GM23248 (cell line): ENCODE results near the gene ZNF132. TPM values are rescaled to one million over a fixed set of nuclear protein-coding genes. Genes with fewer than 3 reads are reported as not detected.

Source experiments
- DNase-seq: peaks from one replicate; pipeline ENCODE4 v3.0.0-alpha.2; 2015
- H2AFZ ChIP-seq: fragments of 200-600 bp; sonication (generic); 2 replicates; pipeline ENCODE4 v1.6.1; 2016; ENCODE audit warnings: antibody characterized with exemption
- H3F3A ChIP-seq: fragments of 200-600 bp; sonication (generic); 2 replicates; pipeline ENCODE4 v1.6.1; 2016; ENCODE audit warnings: mild to moderate bottlenecking, antibody characterized with exemption, mixed run types; ENCODE audit not compliant: insufficient read depth
- H3K27ac ChIP-seq: fragments of 200-600 bp; sonication (generic); 2 replicates; pipeline ENCODE4 v1.5.1; 2016; ENCODE audit warnings: mild to moderate bottlenecking
- H3K27me3 ChIP-seq: fragments of 200-600 bp; sonication (generic); replicated peaks from 2 replicates; pipeline ENCODE4 v1.6.1; 2016; ENCODE audit warnings: mild to moderate bottlenecking; ENCODE audit not compliant: insufficient read depth
- H3K36me3 ChIP-seq: fragments of 200-600 bp; sonication (generic); 2 replicates; pipeline ENCODE4 v1.6.1; 2016; ENCODE audit warnings: low read depth, mild to moderate bottlenecking
- H3K4me1 ChIP-seq: fragments of 200-600 bp; sonication (generic); 2 replicates; pipeline ENCODE4 v1.6.1; 2016; ENCODE audit warnings: mild to moderate bottlenecking; ENCODE audit not compliant: insufficient read depth
- H3K4me2 ChIP-seq: fragments of 200-600 bp; sonication (generic); one replicate; pipeline ENCODE4 v1.6.1; 2016; ENCODE audit warnings: mild to moderate bottlenecking; ENCODE audit not compliant: unreplicated experiment
- H3K4me3 ChIP-seq: fragments of 200-600 bp; sonication (generic); 2 replicates; pipeline ENCODE4 v1.5.1; 2016; ENCODE audit warnings: mild to moderate bottlenecking
- H3K79me2 ChIP-seq: fragments of 200-600 bp; sonication (generic); 2 replicates; pipeline ENCODE4 v1.6.1; 2016; ENCODE audit warnings: mild to moderate bottlenecking; ENCODE audit not compliant: insufficient read depth
- H3K9ac ChIP-seq: fragments of 200-600 bp; sonication (generic); 2 replicates; pipeline ENCODE4 v1.6.1; 2016; ENCODE audit warnings: mild to moderate bottlenecking
- H3K9me2 ChIP-seq: fragments of 200-600 bp; sonication (generic); 2 replicates; pipeline ENCODE4 v1.6.1; 2016; ENCODE audit warnings: mixed run types, mild to moderate bottlenecking, moderate library complexity; ENCODE audit not compliant: insufficient read depth
- H3K9me3 ChIP-seq: fragments of 200-600 bp; sonication (generic); one replicate; pipeline ENCODE4 v1.6.1; 2017; ENCODE audit warnings: low read depth
- H4K20me1 ChIP-seq: fragments of 200-600 bp; sonication (generic); 2 replicates; pipeline ENCODE4 v1.6.0; 2016; ENCODE audit not compliant: insufficient read depth
- EZH2 ChIP-seq: fragments of 200-600 bp; sonication (generic); IDR thresholded peaks from 2 replicates; pipeline ENCODE4 v1.6.1; 2018; ENCODE audit warnings: antibody characterized with exemption, mild to moderate bottlenecking; ENCODE audit not compliant: insufficient read depth, poor library complexity, severe bottlenecking
- EZH2phosphoT487 ChIP-seq: fragments of 200-600 bp; sonication (generic); IDR thresholded peaks from 2 replicates; pipeline ENCODE4 v1.6.1; 2018; ENCODE audit warnings: antibody characterized with exemption, moderate library complexity, mild to moderate bottlenecking, low read depth; ENCODE audit not compliant: insufficient read depth
- WGBS, 2 experiments: methylation state at CpG; one replicate each; pipeline ENCODE4 v1.1.6; 2015 to 2017; ENCODE audit warnings: low lambda C conversion rate in 2 of 2, low coverage in 1 of 2; ENCODE audit errors: missing lambda C conversion rate in 2 of 2; 5-methylcytosine and 5-hydroxymethylcytosine counted together
- in situ Hi-C: fragments of 300-500 bp; cut with MboI; formaldehyde crosslinking; loops from 2 replicates; pipeline ENCODE4 v1.15.0; 2020
- polyA plus RNA-seq: library from polyadenylated mRNA; unstranded; fragments of >200 nt; fragmentation: Nextera tagmentation; extraction: Ambion mirVana; gene quantifications from 2 replicates; pipeline ENCODE4 v1.2.1, GENCODE V29; 2016
- total RNA-seq: library from RNA; depleted of rRNA; stranded (reverse); fragments of >200 nt; shearing (Covaris generic); gene quantifications from 2 replicates; pipeline ENCODE4 v1.2.3, GENCODE V29; 2014

Gene ZNF132
- total and polyA plus RNA-seq, 2 experiments from 2014 or later: 4.5 to 6.1 TPM

DNA sequence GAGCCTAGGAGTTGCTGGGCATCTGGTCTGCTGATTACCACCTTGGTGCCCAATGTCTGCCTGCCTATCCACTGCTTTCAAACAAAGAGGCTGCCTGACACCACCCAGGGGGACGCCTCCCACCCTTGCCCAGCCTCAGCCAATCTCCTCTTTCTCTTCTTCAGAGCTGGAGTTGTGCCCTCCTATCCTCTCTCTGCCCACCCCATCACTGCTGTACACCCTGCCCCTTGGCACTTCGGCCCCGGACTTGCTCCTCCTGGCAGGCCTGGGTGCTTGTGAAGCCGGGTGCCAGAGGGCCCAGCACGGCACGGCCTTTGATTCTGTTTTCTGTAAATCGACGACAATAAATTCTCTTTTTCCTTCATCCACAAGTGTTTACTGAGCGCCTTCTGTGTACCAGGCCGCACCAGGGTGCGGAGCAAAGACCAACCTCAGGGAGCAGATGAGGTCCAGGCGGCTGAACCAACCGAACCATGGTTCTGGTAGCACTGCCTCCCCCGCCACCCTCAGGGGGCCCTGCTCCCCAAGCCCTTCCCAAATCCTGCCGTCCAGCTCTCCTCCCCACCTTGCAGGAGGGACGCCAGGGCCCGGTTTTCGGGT lies 39.5 kb downstream of the ZNF132 start:
- Histone ChIP-seq H3F3A (0 out of 2 replicates have a peak, but pooled peaks cover 5% of the 10 kb centered on the region), H3K27me3 (no peaks in the 10 kb centered on the region), H3K4me3 (peak overlapping the region; percentile 75), H3K9me2 (no peaks in the 10 kb centered on the region), H4K20me1 (no peaks in the 10 kb centered on the region), H3K79me2 (no peaks in the 10 kb centered on the region), H3K9me3 (no peaks in the 10 kb centered on the region), H3K4me1 (peaks cover 6% of the 10 kb centered on the region), H3K27ac (no peak overlapping the region), H2AFZ (peak overlapping the region; percentile 90), H3K4me2 (peak overlapping the region; percentile 86), H3K36me3 (no peaks in the 10 kb centered on the region), H3K9ac (peak overlapping the region; percentile 72)
- no peak for TF ChIP-seq EZH2
- no peak for TF ChIP-seq EZH2phosphoT487
- in situ Hi-C loops: no loop called here
- DNase-seq: peak; percentile 36
- 26 to 28% methylated on average over 16 to 18 of the region's 18 CpGs for WGBS, 2 experiments

DNA sequence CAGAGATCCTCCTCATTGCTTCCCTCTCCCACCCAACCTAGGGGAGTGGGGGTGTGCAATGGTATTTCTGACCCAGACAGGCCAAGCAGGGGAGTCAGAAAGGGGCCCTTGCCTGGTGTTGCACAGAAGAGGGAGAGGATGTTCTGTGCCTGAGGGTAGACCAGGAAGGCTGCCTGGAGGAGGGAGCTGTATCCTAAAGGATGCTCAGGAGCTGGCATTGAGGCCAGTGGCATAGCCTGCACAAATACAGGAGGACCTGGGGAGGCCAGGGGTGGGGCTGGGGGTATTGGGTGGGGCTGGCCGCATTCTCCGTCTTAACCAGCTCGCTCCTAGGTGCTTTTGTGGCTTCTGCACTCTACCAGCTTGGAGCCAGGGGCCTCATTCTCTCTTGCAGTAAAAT lies 40.0 kb downstream of the ZNF132 start:
- Histone ChIP-seq H3K27ac (no peak overlapping the region), H3K36me3 (no peaks in the 10 kb centered on the region), H4K20me1 (no peaks in the 10 kb centered on the region), H3K4me3 (no peak overlapping the region), H3K79me2 (no peaks in the 10 kb centered on the region), H2AFZ (no peak overlapping the region), H3K9me2 (no peaks in the 10 kb centered on the region), H3K9ac (no peak overlapping the region), H3K27me3 (no peaks in the 10 kb centered on the region), H3K4me2 (no peak overlapping the region), H3K9me3 (no peaks in the 10 kb centered on the region), H3F3A (0 out of 2 replicates have a peak, but pooled peaks cover 5% of the 10 kb centered on the region), H3K4me1 (peaks cover 6% of the 10 kb centered on the region)
- TF ChIP-seq EZH2phosphoT487: no peak
- no peak for TF ChIP-seq EZH2
- no peak for DNase-seq
- 97 to 100% methylated on average over 3 of the region's 3 CpGs for WGBS, 2 experiments
- in situ Hi-C loops: no loop called here

DNA sequence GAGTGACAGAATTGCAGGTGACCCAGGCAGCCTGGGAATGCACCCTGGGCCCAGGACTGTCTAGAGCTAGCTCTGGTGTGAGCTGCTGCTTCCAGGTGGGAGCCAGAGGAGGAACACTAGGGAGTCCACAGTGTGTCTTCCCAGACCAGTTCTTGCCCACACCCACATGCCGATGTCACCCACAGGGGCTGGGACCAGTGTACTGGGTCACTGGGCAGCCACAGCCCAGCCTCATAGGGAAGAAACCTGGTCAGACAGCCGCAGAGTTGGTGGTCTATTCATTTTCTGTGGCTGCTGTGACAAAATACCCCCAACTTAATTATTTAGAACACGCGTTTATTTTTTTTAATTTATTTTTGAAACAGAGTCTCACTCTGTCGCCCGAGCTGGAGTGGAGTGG lies 41.4 kb downstream of the ZNF132 start:
- no peak for DNase-seq
- TF ChIP-seq EZH2phosphoT487: no peak
- TF ChIP-seq EZH2: no peak
- Histone ChIP-seq H4K20me1 (no peaks in the 10 kb centered on the region), H3K9me3 (no peaks in the 10 kb centered on the region), H2AFZ (no peak overlapping the region), H3K4me2 (no peak overlapping the region), H3K27me3 (no peaks in the 10 kb centered on the region), H3K27ac (no peak overlapping the region), H3K79me2 (no peaks in the 10 kb centered on the region), H3K4me1 (peaks cover 6% of the 10 kb centered on the region), H3K4me3 (no peak overlapping the region), H3K36me3 (peaks cover 6% of the 10 kb centered on the region; the same call in 1 of the 2 replicates), H3F3A (peaks cover 18% of the 10 kb centered on the region; the same call in 1 of the 2 replicates), H3K9me2 (no peaks in the 10 kb centered on the region), H3K9ac (no peak overlapping the region)
- WGBS, 2 experiments: 93 to 97% methylated on average over 6 of the region's 6 CpGs
- in situ Hi-C loops: no loop called here

DNA sequence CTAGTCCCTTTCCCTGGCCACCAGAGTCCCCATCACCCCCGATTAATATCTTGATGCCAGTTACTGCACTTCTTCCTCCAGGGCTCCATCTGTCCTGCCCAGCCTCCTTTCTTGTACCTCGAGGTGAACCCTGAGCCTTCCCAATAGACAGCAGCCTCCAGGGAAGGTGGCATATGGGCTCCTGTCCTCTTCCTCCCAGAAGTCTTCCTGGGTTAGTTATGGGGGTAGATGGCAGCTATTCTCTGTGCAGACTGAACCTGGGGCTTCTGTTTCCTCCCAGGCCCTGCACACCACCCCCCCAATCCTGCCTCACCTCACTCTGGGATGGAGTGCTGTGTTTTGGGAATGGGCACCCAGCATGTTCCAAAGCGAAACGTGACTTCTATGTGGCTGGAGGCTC lies 41.9 kb downstream of the ZNF132 start:
- no peaks in the 10 kb centered on the region for H3K27me3 ChIP-seq
- H3K4me2 ChIP-seq: no peak overlapping the region
- TF ChIP-seq EZH2phosphoT487 (no peak), EZH2 (no peak)
- no peaks in the 10 kb centered on the region for H3K9me2 ChIP-seq
- peaks cover 9% of the 10 kb centered on the region; the same call in 1 of the 2 replicates for H3K36me3 ChIP-seq
- in situ Hi-C loops: no loop called here
- no peak overlapping the region for H3K27ac ChIP-seq
- WGBS, 2 experiments: 85 to 88% methylated on average over 4 of the region's 4 CpGs
- no peak for DNase-seq
- no peaks in the 10 kb centered on the region for H3K9me3 ChIP-seq
- no peaks in the 10 kb centered on the region for H3K79me2 ChIP-seq
- peaks cover 6% of the 10 kb centered on the region for H3K4me1 ChIP-seq
- H3K9ac ChIP-seq: no peak overlapping the region
- no peak overlapping the region for H3K4me3 ChIP-seq
- peaks cover 20% of the 10 kb centered on the region; the same call in 1 of the 2 replicates for H3F3A ChIP-seq
- H4K20me1 ChIP-seq: no peaks in the 10 kb centered on the region
- H2AFZ ChIP-seq: no peak overlapping the region
